Activated T-helper 1 cell treated with anti-CD3 and anti-CD28 coated beads, Interleukin-12 subunit alpha, Interleukin-12 subunit beta, Interleukin-2, Interleukin-4 antibody, amounts not matched to agents 30 ng/mL and 10 ng/mL and 1 ng/mL, durations not matched to agents 14 hours and 24 hours and 36 hours (primary cell): ENCODE results near the gene TEPSIN. TPM values are rescaled to one million over a fixed set of nuclear protein-coding genes. Genes with fewer than 3 reads are reported as not detected.

ENCODE experiments used
- DNase-seq: peaks from one replicate; pipeline ENCODE4 v3.0.0; 2021; ENCODE audit warnings: low spot score
- H3K27ac Mint-ChIP-seq: one replicate; pipeline ENCODE4 v1.8.0; 2021; ENCODE audit warnings: mild to moderate bottlenecking, mixed read lengths
- H3K27me3 Mint-ChIP-seq: one replicate; pipeline ENCODE4 v1.8.0; 2022; ENCODE audit warnings: mild to moderate bottlenecking, moderate library complexity, mixed read lengths; ENCODE audit not compliant: insufficient read depth
- H3K36me3 Mint-ChIP-seq: one replicate; pipeline ENCODE4 v1.8.0; 2021; ENCODE audit warnings: low read depth, mixed read lengths
- H3K4me1 Mint-ChIP-seq: one replicate; pipeline ENCODE4 v1.8.0; 2021; ENCODE audit warnings: low read depth, mixed read lengths
- H3K4me3 Mint-ChIP-seq: one replicate; pipeline ENCODE4 v1.8.0; 2021; ENCODE audit warnings: mild to moderate bottlenecking, moderate library complexity, mixed read lengths
- H3K9me3 Mint-ChIP-seq: one replicate; pipeline ENCODE4 v1.8.0; 2021; ENCODE audit warnings: mixed read lengths
- intact Hi-C: fragments of 100-400 bp; cut with micrococcal nuclease; formaldehyde crosslinking; loops from one replicate; pipeline ENCODE4 v1.15.1; 2024
- total RNA-seq: library from RNA; stranded (reverse); gene quantifications from 2 replicates; pipeline ENCODE4 v1.2.3, GENCODE V29; 2022

TEPSIN gene
- total RNA-seq, 1 donor from 2014 or later: 41.0 TPM

DNA sequence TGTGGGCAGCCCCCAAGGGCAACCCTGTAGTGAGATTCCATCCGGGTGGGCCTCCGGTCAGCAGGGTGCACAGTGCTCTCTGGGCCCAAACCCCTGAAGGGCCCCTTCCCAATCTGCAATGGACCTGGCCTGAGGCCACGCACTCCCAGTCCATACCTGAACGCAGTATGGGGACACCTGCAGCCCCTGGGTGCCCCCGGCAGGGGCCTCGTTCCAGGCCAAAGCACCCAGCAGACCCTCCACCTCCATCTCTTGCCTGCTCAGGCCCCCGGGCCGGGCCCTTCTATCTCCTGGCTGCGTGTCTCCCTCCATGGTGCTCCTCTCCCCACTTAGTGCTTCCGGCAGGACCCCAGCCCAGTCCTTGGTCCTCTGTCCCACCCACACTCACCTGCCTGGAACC is 55.5 kb downstream of the TEPSIN start:
- intact Hi-C loops: no loop called here
- no peak for DNase-seq
- H3K4me1 Mint-ChIP-seq: no peaks in the 10 kb centered on the region
- H3K9me3 Mint-ChIP-seq: no peaks in the 10 kb centered on the region
- H3K27ac Mint-ChIP-seq: no peak overlapping the region
- no peaks in the 10 kb centered on the region for H3K27me3 Mint-ChIP-seq
- H3K4me3 Mint-ChIP-seq: no peak overlapping the region
- no peaks in the 10 kb centered on the region for H3K36me3 Mint-ChIP-seq

DNA sequence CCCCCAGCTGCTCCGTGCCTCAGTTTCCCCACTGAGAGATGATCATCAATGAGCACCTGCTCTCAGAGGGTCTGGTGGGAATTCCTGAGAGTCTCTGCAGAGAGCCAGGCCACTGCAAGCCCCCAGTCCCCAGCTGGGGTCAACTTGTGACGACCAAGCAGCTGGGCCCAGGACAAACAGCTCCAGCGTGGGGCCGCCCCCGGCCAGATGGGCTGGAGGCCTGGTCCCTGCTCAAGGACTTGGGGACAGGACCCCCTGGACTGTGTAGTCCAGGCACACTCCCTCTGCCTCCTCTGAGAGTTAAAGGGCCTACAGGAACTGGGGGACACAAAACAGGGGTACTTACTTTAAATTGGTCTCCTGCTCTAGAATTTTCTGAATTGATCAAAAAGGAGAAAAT is 56.3 kb downstream of the TEPSIN start:
- Mint-ChIP-seq H3K36me3 (no peaks in the 10 kb centered on the region), H3K27me3 (no peaks in the 10 kb centered on the region), H3K9me3 (no peaks in the 10 kb centered on the region), H3K27ac (no peak overlapping the region), H3K4me3 (no peak overlapping the region), H3K4me1 (no peaks in the 10 kb centered on the region)
- no peak for DNase-seq
- intact Hi-C loops: no loop called here

DNA sequence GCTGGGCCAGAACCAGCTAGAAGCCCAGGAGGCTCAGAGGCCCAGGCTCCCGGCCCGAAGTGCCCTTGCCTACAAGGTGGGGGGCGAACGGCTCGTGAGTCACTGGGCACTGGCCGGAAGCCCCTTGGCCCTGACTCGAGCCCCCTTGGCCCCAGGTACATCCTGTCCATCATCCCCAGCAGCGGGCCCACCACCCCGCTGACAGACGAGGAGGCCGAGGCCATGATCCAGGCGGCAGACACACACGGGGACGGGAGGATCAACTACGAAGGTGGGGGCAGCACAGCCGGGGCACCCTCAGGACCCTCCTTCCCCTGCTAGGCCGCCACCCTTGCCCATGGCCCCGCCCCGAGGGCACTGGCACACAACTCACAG is 57.1 kb downstream of the TEPSIN start:
- Mint-ChIP-seq H3K9me3 (no peaks in the 10 kb centered on the region), H3K27ac (no peak overlapping the region), H3K4me1 (no peaks in the 10 kb centered on the region), H3K27me3 (no peaks in the 10 kb centered on the region), H3K36me3 (no peaks in the 10 kb centered on the region), H3K4me3 (no peak overlapping the region)
- DNase-seq: no peak
- intact Hi-C loops: no loop called here

DNA sequence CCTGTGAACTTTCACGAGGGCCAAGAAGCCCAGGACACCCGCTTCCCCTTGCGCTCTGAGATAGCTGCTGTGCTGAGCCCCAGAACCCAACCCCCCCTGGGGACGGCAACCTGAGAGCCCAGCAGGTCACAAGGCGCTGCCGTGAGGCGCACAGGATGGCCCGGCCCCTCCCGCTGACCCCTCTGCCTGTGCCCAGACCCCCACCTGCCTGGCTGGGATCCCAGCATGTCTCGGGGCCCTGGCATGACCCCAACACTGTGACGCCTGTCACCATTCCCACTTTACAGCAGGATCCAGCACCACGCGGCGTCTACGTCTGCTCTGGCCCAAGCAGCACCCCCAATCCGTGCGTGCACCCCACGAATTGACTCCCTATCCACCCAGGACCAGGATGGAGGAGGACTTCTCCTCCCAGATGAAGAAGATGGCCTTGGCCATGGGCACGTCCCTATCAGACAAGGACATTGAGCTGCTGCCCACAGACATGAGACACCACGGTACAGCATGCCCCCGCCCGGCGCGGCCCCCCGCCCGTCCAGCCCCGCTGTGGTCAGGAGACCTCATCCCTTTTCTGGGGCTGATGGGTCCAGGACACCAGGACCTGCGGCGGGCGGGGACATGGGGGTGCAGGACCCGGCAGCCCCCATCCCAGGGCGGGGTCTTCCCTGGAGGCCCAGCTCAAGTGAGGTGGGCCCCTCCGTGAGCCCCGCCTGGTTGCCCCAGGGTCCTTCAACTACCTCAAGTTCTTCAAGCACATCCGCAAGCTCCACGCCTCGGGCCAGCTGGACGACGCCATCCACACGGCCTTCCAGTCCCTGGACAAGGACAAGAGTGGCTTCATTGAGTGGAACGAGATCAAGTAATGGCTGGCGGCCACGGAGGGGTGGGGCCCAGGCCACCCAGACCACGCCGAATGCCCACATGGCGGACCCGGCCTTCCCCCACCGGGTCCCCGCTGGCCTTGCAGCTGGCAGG is 57.7 kb downstream of the TEPSIN start:
- H3K36me3 Mint-ChIP-seq: no peaks in the 10 kb centered on the region
- H3K4me1 Mint-ChIP-seq: no peaks in the 10 kb centered on the region
- H3K27me3 Mint-ChIP-seq: peaks cover 2% of the 10 kb centered on the region
- no peak overlapping the region for H3K4me3 Mint-ChIP-seq
- DNase-seq: no peak
- no peaks in the 10 kb centered on the region for H3K9me3 Mint-ChIP-seq
- intact Hi-C loops: no loop called here
- no peak overlapping the region for H3K27ac Mint-ChIP-seq

DNA sequence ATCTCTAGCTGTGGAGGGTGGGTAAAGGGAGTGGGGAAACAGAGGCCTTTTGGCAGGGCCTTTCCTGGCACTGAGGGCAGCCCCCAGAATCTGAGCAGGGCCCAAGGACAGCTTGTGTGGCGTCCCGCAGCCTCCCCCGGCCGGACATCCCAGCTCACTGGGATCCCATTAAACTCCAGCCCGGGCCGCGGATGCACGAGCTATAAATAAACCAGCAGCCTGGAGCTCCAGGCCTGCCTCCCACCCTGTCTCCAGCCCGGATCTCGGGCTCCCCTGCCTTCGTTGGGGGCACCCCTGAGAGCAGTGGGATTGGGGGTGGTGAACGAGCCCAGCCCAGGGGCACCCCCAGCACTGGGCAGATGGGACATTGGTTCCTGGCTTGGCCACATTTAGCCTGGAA is 59.0 kb downstream of the TEPSIN start:
- H3K4me1 Mint-ChIP-seq: no peaks in the 10 kb centered on the region
- intact Hi-C loops: no loop called here
- H3K27ac Mint-ChIP-seq: no peak overlapping the region
- DNase-seq: no peak
- H3K9me3 Mint-ChIP-seq: no peaks in the 10 kb centered on the region
- H3K4me3 Mint-ChIP-seq: no peak overlapping the region
- H3K27me3 Mint-ChIP-seq: peaks cover 6% of the 10 kb centered on the region
- H3K36me3 Mint-ChIP-seq: no peaks in the 10 kb centered on the region

DNA sequence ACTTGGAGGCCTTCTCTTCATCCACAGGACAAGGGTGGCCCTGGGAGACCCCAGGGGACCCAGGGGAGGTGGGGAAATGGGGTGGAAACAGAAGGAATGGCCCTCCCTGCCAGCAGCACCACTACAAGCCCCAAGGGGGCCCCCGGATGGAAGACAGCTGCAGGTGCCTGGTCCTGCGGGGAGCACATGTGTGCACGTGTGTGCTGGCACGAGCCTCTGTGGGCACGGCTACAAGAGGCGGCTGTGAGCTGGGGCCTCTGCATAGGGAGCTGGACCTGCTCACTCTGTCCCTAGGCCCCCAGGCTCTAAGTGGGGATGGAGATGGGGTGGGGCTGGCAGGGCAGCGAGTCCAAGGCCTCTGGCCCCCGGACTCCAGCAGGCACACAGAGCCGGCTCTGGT is 59.6 kb downstream of the TEPSIN start:
- Mint-ChIP-seq H3K9me3 (no peaks in the 10 kb centered on the region), H3K4me3 (no peak overlapping the region), H3K27ac (no peak overlapping the region), H3K27me3 (peaks cover 6% of the 10 kb centered on the region), H3K36me3 (no peaks in the 10 kb centered on the region), H3K4me1 (no peaks in the 10 kb centered on the region)
- intact Hi-C loops: no loop called here
- DNase-seq: no peak

Other genes starting within 250 kb of the TEPSIN start
- 36.6 and 43.5 TPM in 2 replicates for gene CHMP6, start 247.2 kb downstream of the TEPSIN start, total RNA-seq
- 4.3 and 5.8 TPM in 2 replicates for gene BAIAP2, start 203.9 kb downstream of the TEPSIN start, total RNA-seq
- gene PVALEF, start 73.5 kb downstream of the TEPSIN start, total RNA-seq: not detected in 2 replicates
- gene AATK, start 72.8 kb downstream of the TEPSIN start, total RNA-seq: 0.61 and 0.62 TPM in 2 replicates
- gene CEP131, start 16.1 kb downstream of the TEPSIN start, total RNA-seq: 17.5 and 18.7 TPM in 2 replicates
- 71.9 and 78.3 TPM in 2 replicates for gene NDUFAF8, start 263 bp upstream of the TEPSIN start, total RNA-seq
- 99.7 and 101 TPM in 2 replicates for gene SLC38A10, start 56.3 kb upstream of the TEPSIN start, total RNA-seq
- 0.02 and 0.08 TPM in 2 replicates for gene BAHCC1, start 156.4 kb upstream of the TEPSIN start, total RNA-seq